Adrenal gland (tissue), 5 donors: ENCODE data around the gene DAZAP1.

ENCODE experiments used
- POLR2A ChIP-seq, 2 donors: fragments of 450-650 bp; IDR thresholded peaks; one replicate each; pipeline ENCODE4 v1.6.1; 2017; ENCODE audit warnings: antibody characterized with exemption in 2 of 2, mild to moderate bottlenecking in 2 of 2, moderate library complexity in 1 of 2
- TF ChIP-seq, protein P1 (sequence below), 6 experiments: fragments of 450-650 bp in 4 of 6; fragments of 200-600 bp in 2 of 6; sonication (generic) in 1 of 6; IDR thresholded peaks; 1 replicate in 5 of 6; 2 replicates in 1 of 6; pipeline versions ENCODE4 v1.5.1 to v1.8.0; 2016 to 2021; ENCODE audit warnings: antibody characterized with exemption in 6 of 6, mild to moderate bottlenecking in 2 of 6, moderate library complexity in 1 of 6
- donor health status: DM: no; HTN: no; CAD: no.

- TF ChIP-seq, protein P1, sequence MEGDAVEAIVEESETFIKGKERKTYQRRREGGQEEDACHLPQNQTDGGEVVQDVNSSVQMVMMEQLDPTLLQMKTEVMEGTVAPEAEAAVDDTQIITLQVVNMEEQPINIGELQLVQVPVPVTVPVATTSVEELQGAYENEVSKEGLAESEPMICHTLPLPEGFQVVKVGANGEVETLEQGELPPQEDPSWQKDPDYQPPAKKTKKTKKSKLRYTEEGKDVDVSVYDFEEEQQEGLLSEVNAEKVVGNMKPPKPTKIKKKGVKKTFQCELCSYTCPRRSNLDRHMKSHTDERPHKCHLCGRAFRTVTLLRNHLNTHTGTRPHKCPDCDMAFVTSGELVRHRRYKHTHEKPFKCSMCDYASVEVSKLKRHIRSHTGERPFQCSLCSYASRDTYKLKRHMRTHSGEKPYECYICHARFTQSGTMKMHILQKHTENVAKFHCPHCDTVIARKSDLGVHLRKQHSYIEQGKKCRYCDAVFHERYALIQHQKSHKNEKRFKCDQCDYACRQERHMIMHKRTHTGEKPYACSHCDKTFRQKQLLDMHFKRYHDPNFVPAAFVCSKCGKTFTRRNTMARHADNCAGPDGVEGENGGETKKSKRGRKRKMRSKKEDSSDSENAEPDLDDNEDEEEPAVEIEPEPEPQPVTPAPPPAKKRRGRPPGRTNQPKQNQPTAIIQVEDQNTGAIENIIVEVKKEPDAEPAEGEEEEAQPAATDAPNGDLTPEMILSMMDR (IDR thresholded peaks at IDR 0.05), result no peak
- no peak for TF ChIP-seq POLR2A (IDR thresholded peaks at IDR 0.05)
Observed at GRCh38 chr19:1459479-1459878, 52.1 kb downstream of the DAZAP1 start.
